NCI-H748 treated with DMSO at 0.1 percent for 48 hours (cell line): ENCODE measurements around the gene ACSM4.
"Not testable (repeated sequence)": the region's sequence is repeated elsewhere in the genome, so short reads cannot be mapped to it uniquely, and the experiment has no call there.

Source experiments
- DNase-seq: peaks from one replicate; lab custom pipeline; 2025; lab: John Stamatoyannopoulos, UW

The ACSM4 gene, protein sequence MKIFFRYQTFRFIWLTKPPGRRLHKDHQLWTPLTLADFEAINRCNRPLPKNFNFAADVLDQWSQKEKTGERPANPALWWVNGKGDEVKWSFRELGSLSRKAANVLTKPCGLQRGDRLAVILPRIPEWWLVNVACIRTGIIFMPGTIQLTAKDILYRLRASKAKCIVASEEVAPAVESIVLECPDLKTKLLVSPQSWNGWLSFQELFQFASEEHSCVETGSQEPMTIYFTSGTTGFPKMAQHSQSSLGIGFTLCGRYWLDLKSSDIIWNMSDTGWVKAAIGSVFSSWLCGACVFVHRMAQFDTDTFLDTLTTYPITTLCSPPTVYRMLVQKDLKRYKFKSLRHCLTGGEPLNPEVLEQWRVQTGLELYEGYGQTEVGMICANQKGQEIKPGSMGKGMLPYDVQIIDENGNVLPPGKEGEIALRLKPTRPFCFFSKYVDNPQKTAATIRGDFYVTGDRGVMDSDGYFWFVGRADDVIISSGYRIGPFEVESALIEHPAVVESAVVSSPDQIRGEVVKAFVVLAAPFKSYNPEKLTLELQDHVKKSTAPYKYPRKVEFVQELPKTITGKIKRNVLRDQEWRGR

DNA sequence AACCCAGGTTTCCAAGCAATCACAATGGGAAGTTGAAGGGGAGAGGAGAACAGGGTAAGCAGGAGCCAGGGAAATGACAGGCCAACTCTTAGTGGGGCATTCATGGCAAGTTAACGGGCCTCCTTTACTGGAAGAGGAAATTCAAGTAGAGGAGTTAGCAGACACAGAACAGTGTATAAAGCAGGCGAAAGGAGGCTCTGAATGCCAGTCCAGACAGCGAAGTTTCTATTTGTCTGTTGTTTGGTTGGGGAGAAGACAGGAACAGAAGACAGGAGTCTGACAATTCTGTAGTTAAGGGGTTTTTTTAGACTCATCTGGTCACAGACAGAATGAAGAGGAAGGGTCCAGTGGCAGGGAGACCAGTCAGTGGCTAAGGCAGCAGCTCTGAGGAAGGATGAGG lies at the start of gene ACSM4:
TSS of gene ACSM4 (plus strand) at position 301 of the 400 bp plus-strand sequence. CDS start 260 bp downstream, outside the sequence.
- DNase-seq, result no peak

DNA sequence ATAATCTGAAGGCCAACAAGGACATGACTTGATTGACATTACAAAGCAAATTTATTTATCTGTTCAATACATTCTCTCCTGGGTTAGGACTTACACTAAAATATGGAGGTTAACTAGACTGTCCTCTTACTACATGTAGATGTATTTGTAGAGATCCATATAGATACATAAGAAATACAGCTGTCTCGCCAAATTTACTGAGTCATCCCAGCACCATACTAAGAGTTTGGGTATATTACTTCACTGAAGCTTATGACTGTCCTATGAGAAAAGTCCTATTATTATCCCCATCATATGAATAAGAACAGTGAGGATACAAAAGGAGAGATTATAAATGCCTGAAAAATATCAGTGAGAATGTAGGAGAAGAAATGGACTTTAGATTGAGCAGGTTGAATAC lies 44.8 kb upstream of the ACSM4 start:
- DNase-seq, result no peak

GRCh38 chr12:7264538-7264937 lies 39.3 kb upstream of the ACSM4 start:
- no peak for DNase-seq

DNA sequence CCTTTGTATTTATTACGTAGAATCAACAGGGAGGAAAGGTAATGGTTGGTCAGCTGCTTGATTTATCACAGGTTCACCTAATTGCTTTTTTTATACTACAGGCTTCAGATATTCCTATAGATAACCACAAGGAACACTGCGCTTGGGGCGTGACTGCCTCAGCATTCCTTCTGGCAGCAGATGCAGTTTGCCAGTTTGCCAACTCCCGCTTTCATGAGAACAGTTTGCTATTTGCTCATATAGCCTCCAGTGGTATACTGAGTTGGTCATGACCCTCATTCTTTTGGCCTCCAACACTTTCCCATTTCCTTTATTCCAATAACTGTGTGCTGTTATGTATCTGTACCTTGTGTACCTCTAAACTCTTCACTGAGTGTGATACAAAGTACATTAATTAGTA lies 38.6 kb upstream of the ACSM4 start:
- no peak for DNase-seq

- no peak for DNase-seq
Observed at GRCh38 chr12:7269273-7269672, 34.6 kb upstream of the ACSM4 start.

- DNase-seq, result no peak
Observed at GRCh38 chr12:7271893-7272514, 31.9 kb upstream of the ACSM4 start.

GRCh38 chr12:7275482-7275881 lies 28.4 kb upstream of the ACSM4 start:
- not testable (repeated sequence) for DNase-seq

DNA sequence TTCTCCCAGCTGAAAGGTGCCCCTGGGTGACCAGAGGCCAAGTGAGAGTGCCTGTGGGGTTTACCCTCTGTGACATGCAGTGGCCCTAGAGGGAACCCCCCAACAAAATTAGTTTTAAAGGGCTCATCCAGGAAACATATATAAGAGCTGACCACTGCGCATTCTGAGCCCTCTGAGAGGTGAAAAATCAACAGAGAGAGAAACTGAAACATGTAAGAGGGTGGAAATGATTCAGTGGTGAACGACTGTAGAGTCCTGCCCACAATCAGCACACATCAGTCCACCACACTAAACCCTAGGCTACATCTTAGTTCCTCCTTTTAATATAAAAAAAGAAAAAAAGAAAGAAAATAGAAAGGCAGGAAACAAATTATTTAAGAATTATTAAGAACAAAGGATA lies 21.0 kb upstream of the ACSM4 start:
- no peak for DNase-seq

DNA sequence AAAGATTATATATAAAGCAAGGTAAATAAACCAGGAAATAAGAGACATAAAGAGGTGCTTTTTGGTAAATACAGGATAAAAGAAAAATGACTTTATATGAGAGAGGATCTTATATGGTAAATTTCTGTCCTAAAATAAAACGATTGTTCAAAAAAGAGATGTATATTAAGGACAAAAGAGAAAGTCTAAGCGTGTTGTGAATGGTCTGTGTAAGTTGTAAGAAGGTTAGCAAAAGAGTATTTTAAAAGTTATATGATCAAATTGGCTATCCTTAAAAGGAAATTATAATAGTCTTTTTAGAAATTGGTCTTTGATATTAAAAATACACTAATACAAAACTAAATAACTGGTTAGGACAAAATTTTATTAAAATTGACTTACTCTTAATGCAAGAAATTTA lies 14.1 kb upstream of the ACSM4 start:
- DNase-seq, result no peak

DNA sequence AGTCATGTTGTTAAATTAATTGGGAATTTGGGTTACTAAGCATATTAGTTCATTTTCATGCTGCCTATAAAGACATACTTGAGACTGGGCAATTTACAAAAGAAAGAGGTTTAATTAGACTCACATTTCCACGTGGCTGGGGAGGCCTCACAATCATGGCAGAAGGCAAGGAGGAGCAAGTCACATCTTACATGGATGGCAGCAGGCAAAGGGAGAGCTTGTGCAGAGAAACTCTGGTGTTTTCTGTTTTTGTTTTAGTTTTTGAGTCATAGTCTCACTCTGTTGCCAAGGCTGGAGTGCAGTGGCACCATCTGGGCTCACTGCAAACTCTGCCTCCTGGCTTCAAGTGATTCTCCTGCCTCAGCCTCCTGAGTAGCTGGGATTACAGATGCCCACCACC lies 13.3 kb upstream of the ACSM4 start:
- DNase-seq, result not testable (repeated sequence)

GRCh38 chr12:7292300-7292699 lies 11.6 kb upstream of the ACSM4 start:
- DNase-seq, result no peak

- DNase-seq, result no peak
Observed at GRCh38 chr12:7293670-7294069, 10.2 kb upstream of the ACSM4 start.

DNA sequence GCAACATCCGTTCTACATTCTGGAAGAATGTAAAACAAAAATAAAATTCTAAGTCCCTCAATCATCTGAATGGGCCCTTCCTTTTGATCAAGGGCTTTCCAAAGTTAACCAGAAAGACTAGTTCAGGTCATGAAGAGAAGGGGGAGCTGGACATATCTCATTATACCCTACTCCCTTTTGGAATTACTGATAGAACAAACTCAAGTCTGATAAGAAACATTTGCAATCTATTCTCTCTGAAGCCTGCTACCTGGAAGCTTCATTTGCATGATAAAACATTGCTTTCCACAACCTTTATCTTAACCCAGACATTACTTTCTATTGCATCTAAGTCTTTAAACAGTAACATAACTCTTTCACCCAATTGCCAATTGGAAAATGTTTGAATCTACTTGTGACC lies 8.3 kb upstream of the ACSM4 start:
- no peak for DNase-seq

DNA sequence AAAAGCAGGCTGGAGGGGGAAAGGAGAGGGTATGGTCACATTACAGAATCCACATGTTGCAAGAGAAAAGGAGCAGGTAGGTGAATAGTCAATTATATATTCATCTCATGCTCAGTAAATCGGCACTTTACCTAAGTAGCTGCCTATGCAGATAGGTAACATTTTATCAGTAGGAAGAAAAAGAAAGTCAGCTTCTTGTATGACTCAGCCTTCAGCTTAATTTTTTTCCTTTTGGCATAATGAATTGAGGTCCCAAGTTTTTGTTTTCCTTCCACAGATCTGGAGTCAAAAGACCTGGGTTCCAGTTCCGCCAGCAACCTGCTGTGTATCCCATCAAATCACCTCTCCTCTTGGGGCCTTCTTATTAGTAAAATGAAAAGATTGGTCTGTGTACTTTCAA lies 6.0 kb upstream of the ACSM4 start:
- no peak for DNase-seq

DNA sequence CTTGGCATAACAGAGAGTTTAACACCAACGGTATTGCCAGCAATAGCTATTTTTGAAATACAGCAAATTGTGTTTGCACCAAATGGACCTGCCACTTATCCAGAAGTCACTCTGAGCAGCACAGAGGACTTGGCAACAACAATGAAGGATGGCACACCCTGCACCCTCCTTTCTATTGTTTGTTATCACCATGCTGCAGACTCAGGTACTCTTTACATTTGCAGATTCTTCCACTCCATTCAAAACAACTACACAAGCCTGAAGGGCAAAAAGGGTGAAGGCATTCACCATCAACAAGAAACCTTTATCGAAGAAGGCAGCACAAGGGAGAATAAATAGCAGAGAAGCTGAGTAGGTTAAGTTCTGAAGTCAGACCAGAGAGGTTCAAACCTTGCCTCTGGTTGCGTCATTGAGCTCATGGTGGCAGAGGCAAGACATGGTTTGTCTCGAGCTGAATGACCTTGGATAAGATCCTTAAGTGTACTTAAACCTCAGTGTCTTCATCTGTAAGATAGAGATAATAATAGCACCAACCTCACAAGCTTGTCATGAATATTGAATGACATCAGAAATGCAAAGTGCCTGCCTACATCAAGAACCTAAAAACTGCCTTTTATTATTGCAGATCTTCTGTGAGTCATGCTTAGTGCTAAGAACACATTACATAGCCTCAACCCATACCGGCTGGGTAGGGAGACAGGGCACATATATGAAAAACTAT lies 1.4 kb upstream of the ACSM4 start:
- no peak for DNase-seq

GRCh38 chr12:7303230-7303629 lies 642 bp upstream of the ACSM4 start:
- DNase-seq, result no peak

- no peak for DNase-seq
Observed at GRCh38 chr12:7304456-7304855, 584 bp downstream of the ACSM4 start.

DNA sequence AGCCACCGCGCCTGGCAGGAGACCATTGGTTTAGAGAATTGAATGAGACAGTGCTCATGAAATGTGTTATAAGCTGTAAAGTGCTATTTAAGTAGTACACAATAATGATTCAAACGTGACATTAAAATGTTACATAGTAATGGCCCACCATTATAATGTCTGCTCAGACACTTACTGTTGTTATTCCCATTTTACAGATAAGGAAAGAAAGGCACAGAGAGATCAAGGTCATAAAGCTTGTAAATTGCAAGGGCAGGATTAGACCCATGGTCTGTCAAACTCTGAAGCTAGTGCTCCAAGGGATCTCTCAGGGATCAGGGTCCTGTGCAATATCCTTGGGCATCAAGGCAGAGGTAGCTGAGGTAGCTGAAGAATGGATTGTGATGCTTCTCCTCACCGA lies 6.2 kb downstream of the ACSM4 start:
- no peak for DNase-seq

DNA sequence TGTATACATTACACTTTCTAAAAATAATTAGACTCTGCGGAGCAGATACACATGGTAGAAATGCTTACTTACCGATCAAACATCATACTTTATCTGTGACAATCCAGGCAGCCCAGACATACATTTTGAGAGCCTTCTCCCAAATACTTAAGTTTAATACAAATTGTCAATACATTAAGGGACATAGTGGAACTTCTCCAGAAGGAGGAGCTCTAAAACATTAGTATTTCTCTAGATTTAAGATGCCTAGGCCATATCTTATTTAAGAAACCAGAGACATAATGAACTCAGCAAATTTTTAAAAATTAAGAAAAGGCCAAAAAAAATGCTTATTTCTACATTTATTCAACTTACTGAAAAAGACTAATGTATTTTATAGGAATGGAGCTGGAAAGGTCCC lies 16.1 kb downstream of the ACSM4 start:
- no peak for DNase-seq

DNA sequence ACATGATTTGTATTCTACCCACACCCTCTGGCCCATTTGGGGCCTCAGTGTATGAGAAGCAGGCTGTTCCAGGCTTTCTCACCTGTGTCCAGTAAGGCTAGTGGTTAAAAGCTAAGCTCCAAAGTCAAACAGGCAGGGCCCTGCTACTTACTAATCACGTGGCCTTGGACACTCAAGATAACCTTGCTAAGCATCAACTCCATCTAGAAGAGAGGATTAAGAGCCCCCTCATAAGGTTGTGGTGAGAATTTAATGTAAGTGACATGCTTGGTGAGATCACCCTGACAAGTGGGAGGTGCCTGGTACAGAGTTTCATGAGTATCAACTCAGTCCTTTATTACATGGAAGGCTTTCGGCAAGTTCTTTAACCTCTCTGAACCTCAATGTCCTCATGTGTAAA lies 17.8 kb downstream of the ACSM4 start:
- DNase-seq, result no peak

GRCh38 chr12:7322599-7322998 lies 18.7 kb downstream of the ACSM4 start:
- DNase-seq, result no peak

DNA sequence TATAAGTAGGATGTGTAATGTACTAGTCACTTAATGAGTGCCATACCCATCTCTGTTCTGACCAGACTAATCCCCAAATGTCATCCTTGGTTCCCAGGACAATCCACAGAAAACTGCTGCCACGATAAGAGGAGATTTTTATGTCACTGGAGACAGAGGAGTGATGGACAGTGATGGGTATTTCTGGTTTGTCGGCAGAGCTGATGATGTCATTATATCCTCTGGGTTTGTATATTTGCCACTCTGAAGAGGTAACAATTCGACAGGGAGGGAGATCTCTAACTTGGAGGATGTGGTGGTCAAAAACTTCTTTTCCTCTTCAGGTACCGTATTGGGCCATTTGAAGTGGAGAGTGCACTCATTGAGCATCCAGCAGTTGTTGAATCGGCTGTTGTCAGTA lies 20.3 kb downstream of the ACSM4 start:
- no peak for DNase-seq

DNA sequence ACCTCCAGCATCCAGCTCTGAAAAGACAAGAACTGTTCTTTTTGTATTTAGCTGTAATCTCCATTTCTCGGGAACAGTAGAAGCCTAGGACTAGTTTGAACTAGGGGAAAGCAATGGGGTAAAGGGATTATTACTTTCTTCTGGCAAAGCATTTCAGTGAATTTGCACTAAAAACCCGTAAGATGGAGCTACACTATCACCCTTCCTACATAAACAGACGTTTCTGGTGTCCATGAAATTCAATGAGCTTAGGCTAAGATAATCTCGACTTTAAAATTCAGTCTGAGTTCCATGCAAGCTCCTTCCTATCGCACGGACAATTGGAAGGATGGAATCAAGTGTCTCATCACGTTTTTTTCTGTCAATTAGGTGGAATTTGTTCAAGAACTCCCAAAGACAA lies 24.0 kb downstream of the ACSM4 start:
- DNase-seq, result no peak
